ENCODE results near the gene KIAA1958. TPM values are rescaled to one million over a fixed set of nuclear protein-coding genes. Genes with fewer than 3 reads are reported as not detected.

KIAA1958 gene
- total RNA-seq, 1 donor: 2.5 TPM

GRCh38 chr9:112551641-112552040 lies 65.0 kb downstream of the KIAA1958 start:
- Histone ChIP-seq H3K9me3 (ENCODE audit: low read depth, low read length) (no peaks in the 10 kb centered on the region), H3K36me3 (ENCODE audit: insufficient read depth, low read length) (no peaks in the 10 kb centered on the region), H3K27me3 (ENCODE audit: insufficient read depth, low read length) (no peaks in the 10 kb centered on the region), H3K79me2 (ENCODE audit: insufficient read depth, low read length) (no peaks in the 10 kb centered on the region), H3K4me2 (ENCODE audit: insufficient read depth, low read length) (no peak overlapping the region), H2AFZ (ENCODE audit: low read length) (no peak overlapping the region), H3K4me3 (ENCODE audit: insufficient read depth, low read length) (no peak overlapping the region), H4K20me1 (ENCODE audit: insufficient read depth, low read length) (no peaks in the 10 kb centered on the region), H3K27ac (ENCODE audit: low read depth, low read length) (no peak overlapping the region), H3K4me1 (ENCODE audit: insufficient read depth, low read length) (peaks cover 18% of the 10 kb centered on the region)
- DNase-seq (ENCODE audit: insufficient read length, low spot score, missing footprints): no peak
- TF ChIP-seq, protein P1, sequence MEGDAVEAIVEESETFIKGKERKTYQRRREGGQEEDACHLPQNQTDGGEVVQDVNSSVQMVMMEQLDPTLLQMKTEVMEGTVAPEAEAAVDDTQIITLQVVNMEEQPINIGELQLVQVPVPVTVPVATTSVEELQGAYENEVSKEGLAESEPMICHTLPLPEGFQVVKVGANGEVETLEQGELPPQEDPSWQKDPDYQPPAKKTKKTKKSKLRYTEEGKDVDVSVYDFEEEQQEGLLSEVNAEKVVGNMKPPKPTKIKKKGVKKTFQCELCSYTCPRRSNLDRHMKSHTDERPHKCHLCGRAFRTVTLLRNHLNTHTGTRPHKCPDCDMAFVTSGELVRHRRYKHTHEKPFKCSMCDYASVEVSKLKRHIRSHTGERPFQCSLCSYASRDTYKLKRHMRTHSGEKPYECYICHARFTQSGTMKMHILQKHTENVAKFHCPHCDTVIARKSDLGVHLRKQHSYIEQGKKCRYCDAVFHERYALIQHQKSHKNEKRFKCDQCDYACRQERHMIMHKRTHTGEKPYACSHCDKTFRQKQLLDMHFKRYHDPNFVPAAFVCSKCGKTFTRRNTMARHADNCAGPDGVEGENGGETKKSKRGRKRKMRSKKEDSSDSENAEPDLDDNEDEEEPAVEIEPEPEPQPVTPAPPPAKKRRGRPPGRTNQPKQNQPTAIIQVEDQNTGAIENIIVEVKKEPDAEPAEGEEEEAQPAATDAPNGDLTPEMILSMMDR (IDR thresholded peaks at IDR 0.05; ENCODE audit: extremely low read depth, low read depth, low read length): no peak

DNA sequence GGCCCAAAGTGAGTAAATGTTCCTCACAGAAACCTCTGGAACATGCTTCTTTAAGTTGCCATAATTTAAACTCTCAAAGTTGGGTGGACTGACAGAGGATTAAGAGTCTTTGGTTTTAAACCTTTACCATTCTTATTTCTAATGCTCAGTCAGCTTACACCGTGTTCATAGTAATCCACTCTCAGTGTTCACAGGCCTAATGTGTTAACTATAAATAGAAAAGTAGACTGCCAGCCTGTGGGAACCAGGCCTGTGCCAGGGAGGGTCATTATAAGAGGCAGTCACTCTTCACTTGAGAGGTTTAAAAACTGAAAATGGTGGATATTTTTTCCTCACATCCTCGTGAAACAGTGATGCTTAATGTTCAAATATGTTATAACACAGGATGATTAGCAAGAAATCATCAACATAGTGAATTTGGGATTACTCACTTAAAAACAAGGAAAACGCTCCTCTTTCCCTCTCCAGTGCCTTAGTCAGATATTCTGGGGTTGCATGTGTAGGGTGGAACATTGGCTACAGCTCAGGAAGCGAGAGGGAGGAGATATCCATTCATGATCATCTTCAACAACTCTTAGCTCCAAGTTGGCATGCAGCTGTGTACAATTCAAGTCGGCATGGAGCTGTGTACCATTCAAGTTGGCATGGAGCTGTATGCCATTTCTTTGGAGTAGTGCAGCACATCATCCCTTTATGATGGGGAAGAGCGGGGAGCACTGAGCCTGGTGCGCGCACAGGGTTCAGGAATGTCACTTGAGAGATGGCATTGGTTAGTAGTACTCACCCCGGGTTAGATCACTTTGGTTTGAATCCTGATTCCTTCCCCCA lies 65.8 kb downstream of the KIAA1958 start:
- Histone ChIP-seq H3K79me2 (ENCODE audit: insufficient read depth, low read length) (no peaks in the 10 kb centered on the region), H2AFZ (ENCODE audit: low read length) (no peak overlapping the region), H3K4me2 (ENCODE audit: insufficient read depth, low read length) (no peak overlapping the region), H3K27ac (ENCODE audit: low read depth, low read length) (no peak overlapping the region), H3K4me1 (ENCODE audit: insufficient read depth, low read length) (peaks cover 25% of the 10 kb centered on the region), H3K36me3 (ENCODE audit: insufficient read depth, low read length) (no peaks in the 10 kb centered on the region), H4K20me1 (ENCODE audit: insufficient read depth, low read length) (no peaks in the 10 kb centered on the region), H3K9me3 (ENCODE audit: low read depth, low read length) (no peaks in the 10 kb centered on the region), H3K4me3 (ENCODE audit: insufficient read depth, low read length) (no peak overlapping the region), H3K27me3 (ENCODE audit: insufficient read depth, low read length) (no peaks in the 10 kb centered on the region)
- peak; percentile 57 for DNase-seq (ENCODE audit: insufficient read length, low spot score, missing footprints)
- TF ChIP-seq, protein P1 (IDR thresholded peaks at IDR 0.05; ENCODE audit: extremely low read depth, low read depth, low read length): no peak

DNA sequence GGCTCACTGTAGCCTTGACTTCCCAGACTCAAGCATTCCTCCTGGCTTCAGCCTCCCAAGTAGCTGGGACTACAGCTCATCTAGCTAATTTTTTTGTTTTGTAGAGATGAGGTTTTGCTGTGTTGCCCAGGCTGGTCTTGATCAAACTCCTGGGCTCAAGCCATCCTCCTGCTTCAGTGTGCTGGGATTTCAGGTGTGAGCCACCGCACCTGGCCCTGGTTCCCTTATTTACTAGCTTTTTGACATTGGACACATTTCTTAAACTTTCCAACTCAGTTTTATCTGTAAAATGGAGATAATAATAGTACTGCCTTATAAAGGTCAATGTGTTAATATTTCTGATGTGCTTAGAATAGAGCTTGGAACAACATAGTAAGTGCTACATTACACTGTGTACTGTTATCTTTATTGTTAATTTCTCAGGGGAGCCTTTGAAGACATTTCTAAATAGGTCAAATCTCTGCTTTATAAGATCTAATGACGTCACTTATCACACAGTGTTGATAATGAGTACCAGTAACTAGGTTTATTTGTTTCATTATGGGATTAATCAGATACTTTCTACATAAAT lies 66.7 kb downstream of the KIAA1958 start:
- Histone ChIP-seq H2AFZ (ENCODE audit: low read length) (no peak overlapping the region), H3K4me2 (ENCODE audit: insufficient read depth, low read length) (no peak overlapping the region), H3K79me2 (ENCODE audit: insufficient read depth, low read length) (no peaks in the 10 kb centered on the region), H3K4me1 (ENCODE audit: insufficient read depth, low read length) (peaks cover 33% of the 10 kb centered on the region), H3K36me3 (ENCODE audit: insufficient read depth, low read length) (no peaks in the 10 kb centered on the region), H3K4me3 (ENCODE audit: insufficient read depth, low read length) (no peak overlapping the region), H4K20me1 (ENCODE audit: insufficient read depth, low read length) (no peaks in the 10 kb centered on the region), H3K27ac (ENCODE audit: low read depth, low read length) (no peak overlapping the region), H3K9me3 (ENCODE audit: low read depth, low read length) (no peaks in the 10 kb centered on the region), H3K27me3 (ENCODE audit: insufficient read depth, low read length) (no peaks in the 10 kb centered on the region)
- TF ChIP-seq, protein P1 (IDR thresholded peaks at IDR 0.05; ENCODE audit: extremely low read depth, low read depth, low read length): no peak
- no peak for DNase-seq (ENCODE audit: insufficient read length, low spot score, missing footprints)

DNA sequence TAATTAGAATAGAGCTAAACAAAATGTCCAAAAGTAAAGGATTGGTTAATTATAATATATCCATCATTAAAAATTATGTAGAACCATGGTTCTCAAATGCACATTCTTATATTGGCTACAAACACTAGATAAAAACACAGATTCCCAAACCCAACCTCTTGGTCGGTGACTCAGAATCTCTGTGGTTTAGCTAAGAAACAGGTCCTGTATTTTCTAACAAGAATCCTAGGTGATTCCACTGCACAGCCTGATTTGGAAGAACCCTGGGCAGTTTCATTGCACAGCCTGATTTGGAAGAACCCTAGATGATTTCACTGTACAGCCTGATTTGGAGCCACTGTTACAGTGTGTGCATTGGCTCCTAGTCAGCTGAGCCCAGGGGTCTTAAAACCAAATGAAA lies 67.9 kb downstream of the KIAA1958 start:
- Histone ChIP-seq H4K20me1 (ENCODE audit: insufficient read depth, low read length) (no peaks in the 10 kb centered on the region), H3K4me1 (ENCODE audit: insufficient read depth, low read length) (peaks cover 44% of the 10 kb centered on the region), H3K79me2 (ENCODE audit: insufficient read depth, low read length) (no peaks in the 10 kb centered on the region), H3K27ac (ENCODE audit: low read depth, low read length) (no peak overlapping the region), H3K9me3 (ENCODE audit: low read depth, low read length) (no peaks in the 10 kb centered on the region), H3K4me3 (ENCODE audit: insufficient read depth, low read length) (no peak overlapping the region), H3K27me3 (ENCODE audit: insufficient read depth, low read length) (no peaks in the 10 kb centered on the region), H2AFZ (ENCODE audit: low read length) (no peak overlapping the region), H3K4me2 (ENCODE audit: insufficient read depth, low read length) (no peak overlapping the region), H3K36me3 (ENCODE audit: insufficient read depth, low read length) (no peaks in the 10 kb centered on the region)
- peak; percentile 72 for DNase-seq (ENCODE audit: insufficient read length, low spot score, missing footprints)
- TF ChIP-seq, protein P1 (IDR thresholded peaks at IDR 0.05; ENCODE audit: extremely low read depth, low read depth, low read length): no peak

All from osteoblast (primary cell).